Mesenchymal stem cell (in vitro differentiated cells and primary cell): ENCODE measurements around the gene EMC1.

ENCODE experiments used
- DNase-seq: peaks from one replicate; pipeline ENCODE4 v3.0.0-alpha.2; 2013
- H2AFZ ChIP-seq: one replicate; pipeline ENCODE4 v1.6.1; 2013; ENCODE audit warnings: low read depth, mild to moderate bottlenecking, control low read depth, inconsistent platforms, low read length, moderate library complexity
- H2AK5ac ChIP-seq: 2 replicates; pipeline ENCODE4 v1.6.1; 2013; ENCODE audit warnings: low read length, moderate library complexity, mild to moderate bottlenecking, inconsistent platforms; ENCODE audit not compliant: severe bottlenecking
- H2BK120ac ChIP-seq: one replicate; pipeline ENCODE4 v1.6.1; 2013; ENCODE audit warnings: low read depth, mild to moderate bottlenecking, inconsistent platforms, low read length, moderate library complexity
- H2BK12ac ChIP-seq, 2 experiments: one replicate each; pipeline ENCODE4 v1.6.1; 2013; ENCODE audit warnings: inconsistent platforms in 2 of 2, low read length in 2 of 2, mild to moderate bottlenecking in 2 of 2, moderate library complexity in 2 of 2, control low read depth in 1 of 2
- H2BK15ac ChIP-seq: one replicate; pipeline ENCODE4 v1.6.1; 2013; ENCODE audit warnings: mild to moderate bottlenecking, low read depth, inconsistent platforms; ENCODE audit not compliant: poor library complexity, severe bottlenecking
- H2BK5ac ChIP-seq: 2 replicates; pipeline ENCODE4 v1.6.1; 2013; ENCODE audit warnings: low read depth, mild to moderate bottlenecking, low read length, control low read depth, inconsistent platforms; ENCODE audit not compliant: poor library complexity, severe bottlenecking
- H3K14ac ChIP-seq, 2 experiments: one replicate each; pipeline ENCODE4 v1.6.1; 2013; ENCODE audit warnings: inconsistent platforms in 2 of 2, low read length in 2 of 2, control low read depth in 1 of 2, mild to moderate bottlenecking in 1 of 2, moderate library complexity in 1 of 2
- H3K18ac ChIP-seq, 2 experiments: one replicate each; pipeline ENCODE4 v1.6.1; 2013; ENCODE audit warnings: inconsistent platforms in 2 of 2, low read length in 2 of 2, control low read depth in 1 of 2, low read depth in 1 of 2, mild to moderate bottlenecking in 1 of 2
- H3K23ac ChIP-seq, 2 experiments: one replicate each; pipeline ENCODE4 v1.6.1; 2013; ENCODE audit warnings: inconsistent platforms in 2 of 2, low read length in 2 of 2, mild to moderate bottlenecking in 2 of 2, moderate library complexity in 2 of 2, control low read depth in 1 of 2
- H3K27ac ChIP-seq: 2 replicates; pipeline ENCODE4 v1.5.1; 2013; ENCODE audit warnings: mild to moderate bottlenecking, moderate library complexity, low read length, control low read depth, inconsistent platforms; ENCODE audit not compliant: poor library complexity, severe bottlenecking
- H3K27me3 ChIP-seq, 2 experiments: 2 replicates each; pipeline versions ENCODE4 v1.6.1 to v1.7.0; 2013; ENCODE audit warnings: low read length in 2 of 2, mild to moderate bottlenecking in 2 of 2, moderate library complexity in 2 of 2, control low read depth in 1 of 2, inconsistent platforms in 1 of 2; ENCODE audit not compliant: control insufficient read depth in 1 of 2, insufficient read depth in 1 of 2
- H3K36me3 ChIP-seq, 2 experiments: 2 replicates each; pipeline versions ENCODE4 v1.6.1 to v1.7.0; 2013; ENCODE audit warnings: low read length in 2 of 2, control low read depth in 1 of 2, inconsistent platforms in 1 of 2, low read depth in 1 of 2, mild to moderate bottlenecking in 1 of 2; ENCODE audit not compliant: insufficient read depth in 2 of 2, control insufficient read depth in 1 of 2
- H3K4ac ChIP-seq, 2 experiments: one replicate each; pipeline ENCODE4 v1.6.1; 2013; ENCODE audit warnings: inconsistent platforms in 2 of 2, low read length in 2 of 2, mild to moderate bottlenecking in 2 of 2, moderate library complexity in 2 of 2, control low read depth in 1 of 2, low read depth in 1 of 2
- H3K4me1 ChIP-seq: 2 replicates; pipeline ENCODE4 v1.6.1; 2013; ENCODE audit warnings: low read depth, low read length, control low read depth; ENCODE audit not compliant: control insufficient read depth, insufficient read depth
- H3K4me2 ChIP-seq: 2 replicates; pipeline ENCODE4 v1.6.1; 2013; ENCODE audit warnings: low read length, mild to moderate bottlenecking, inconsistent platforms; ENCODE audit not compliant: poor library complexity, severe bottlenecking
- H3K4me3 ChIP-seq, 2 experiments: 2 replicates each; pipeline versions ENCODE4 v1.5.1 to v1.7.0; 2013; ENCODE audit warnings: low read length in 2 of 2, mild to moderate bottlenecking in 2 of 2, control low read depth in 1 of 2, low read depth in 1 of 2; ENCODE audit not compliant: insufficient read depth in 1 of 2
- H3K79me1 ChIP-seq: replicated peaks from 2 replicates; pipeline ENCODE4 v1.6.1; 2013; ENCODE audit warnings: mild to moderate bottlenecking, control low read depth, low read length, inconsistent platforms; ENCODE audit not compliant: poor library complexity, severe bottlenecking
- H3K9ac ChIP-seq: 2 replicates; pipeline ENCODE4 v1.7.0; 2013; ENCODE audit warnings: mild to moderate bottlenecking, low read length, moderate library complexity
- H3K9me3 ChIP-seq: 2 replicates; pipeline ENCODE4 v1.7.0; 2013; ENCODE audit warnings: mild to moderate bottlenecking, low read length; ENCODE audit not compliant: control insufficient read depth
- H4K8ac ChIP-seq: one replicate; pipeline ENCODE4 v1.6.1; 2013; ENCODE audit warnings: inconsistent platforms, mild to moderate bottlenecking, low read length, moderate library complexity
- H4K91ac ChIP-seq: one replicate; pipeline ENCODE4 v1.6.1; 2013; ENCODE audit warnings: mild to moderate bottlenecking, low read length, inconsistent platforms
- WGBS: methylation state at CpG from one replicate; pipeline ENCODE4 v1.1.7; 2013; ENCODE audit warnings: mixed read lengths; 5-methylcytosine and 5-hydroxymethylcytosine counted together

Gene EMC1

DNA sequence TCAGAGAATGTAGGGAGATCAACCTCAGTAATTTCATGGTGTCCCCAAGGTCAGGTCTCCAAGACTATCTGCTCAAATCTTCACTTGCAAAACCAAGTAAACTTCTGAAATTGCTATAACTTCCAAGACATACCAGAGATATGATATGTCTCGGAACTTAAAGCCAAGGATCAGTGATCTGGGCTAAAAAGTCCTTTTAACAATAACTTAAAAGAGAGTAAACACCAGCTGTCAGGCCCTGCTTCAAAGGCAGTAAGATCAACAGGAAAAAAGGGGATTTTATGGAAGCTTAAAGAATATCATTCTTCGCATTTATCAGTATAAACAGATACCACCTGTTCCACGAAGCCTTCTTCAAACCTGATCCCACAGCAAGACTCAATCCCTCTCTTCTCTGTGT lies 55.0 kb downstream of the EMC1 start:
- Histone ChIP-seq H3K27ac (no peak overlapping the region), H2BK5ac (no peak overlapping the region), H4K8ac (no peak overlapping the region), H3K9me3 (no peaks in the 10 kb centered on the region), H3K36me3 (peaks cover 27 to 91% of the 10 kb centered on the region in 2 experiments), H3K79me1 (peaks cover 23% of the 10 kb centered on the region), H2BK120ac (no peak overlapping the region), H2AK5ac (no peak overlapping the region), H3K23ac (no peak overlapping the region), H2BK15ac (no peak overlapping the region), H2BK12ac (no peak overlapping the region), H3K14ac (no peak overlapping the region), H3K4me1 (no peaks in the 10 kb centered on the region), H2AFZ (no peak overlapping the region), H3K4me3 (no peak overlapping the region), H3K4me2 (no peak overlapping the region), H3K9ac (no peak overlapping the region), H4K91ac (no peak overlapping the region), H3K18ac (no peak overlapping the region), H3K4ac (no peak overlapping the region), H3K27me3 (no peaks in the 10 kb centered on the region)
- no peak for DNase-seq
- 100% methylated on average over 2 of the region's 3 CpGs for WGBS

DNA sequence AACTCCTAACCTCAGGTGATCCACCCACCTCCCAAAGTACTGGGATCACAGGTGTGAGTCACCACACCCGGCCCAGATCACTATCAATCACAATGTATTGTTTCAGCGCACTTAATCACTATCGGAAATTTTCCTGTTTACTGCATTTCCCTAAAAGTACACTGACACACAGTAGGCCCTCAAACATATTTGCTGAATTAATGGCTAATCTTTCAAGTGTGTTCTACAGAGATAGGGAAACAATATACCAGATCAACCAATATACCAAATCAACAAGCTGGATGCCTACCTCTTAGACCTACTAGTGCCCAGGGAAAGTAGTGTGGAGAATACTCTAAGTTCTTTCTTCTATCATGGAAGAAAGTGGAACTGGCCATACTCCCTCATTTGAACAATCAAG lies 58.3 kb downstream of the EMC1 start:
- no peak overlapping the region for H3K23ac ChIP-seq
- WGBS = 100% methylated on average over 3 of the region's 3 CpGs

DNA sequence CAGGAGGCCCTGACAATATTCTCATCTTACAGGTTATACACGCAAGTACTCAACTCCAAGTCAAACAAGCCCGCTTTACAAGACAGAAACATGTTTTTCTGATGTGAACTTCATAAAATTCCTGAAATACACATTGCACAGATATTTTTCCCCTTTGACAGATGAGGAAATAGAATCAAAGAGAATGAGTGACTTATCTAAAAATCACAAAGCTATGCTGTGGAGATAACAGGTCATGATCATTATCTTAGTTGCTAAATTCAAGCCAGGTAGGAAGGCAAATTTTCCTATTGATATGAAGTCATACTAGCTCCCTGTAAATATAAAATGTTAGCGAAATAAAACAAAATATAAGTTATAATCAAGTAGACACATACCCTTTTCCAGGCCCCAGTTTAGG lies 59.5 kb downstream of the EMC1 start:
- Histone ChIP-seq H3K4me1 (no peaks in the 10 kb centered on the region), H4K8ac (no peak overlapping the region), H3K27me3 (no peaks in the 10 kb centered on the region), H3K27ac (no peak overlapping the region), H3K36me3 (peaks cover 37 to 88% of the 10 kb centered on the region in 2 experiments), H3K79me1 (peaks cover 30% of the 10 kb centered on the region), H3K4me2 (no peak overlapping the region), H3K18ac (no peak overlapping the region), H2BK120ac (no peak overlapping the region), H3K4me3 (no peak overlapping the region), H2AK5ac (no peak overlapping the region), H3K9ac (no peak overlapping the region), H3K4ac (no peak overlapping the region), H2BK5ac (no peak overlapping the region), H2AFZ (no peak overlapping the region), H3K23ac (no peak overlapping the region), H2BK15ac (no peak overlapping the region), H3K9me3 (no peaks in the 10 kb centered on the region), H4K91ac (no peak overlapping the region), H2BK12ac (no peak overlapping the region), H3K14ac (no peak overlapping the region)
- DNase-seq = no peak
- WGBS = 100% methylated on average over 2 of the region's 3 CpGs

More for the DNA sequence above, 58.3 kb downstream of the EMC1 start:
- H3K4me1 ChIP-seq = no peaks in the 10 kb centered on the region
- H3K9ac ChIP-seq = no peak overlapping the region
- no peak overlapping the region for H2BK15ac ChIP-seq
- H2AK5ac ChIP-seq = no peak overlapping the region
- H3K14ac ChIP-seq = no peak overlapping the region
- no peaks in the 10 kb centered on the region for H3K27me3 ChIP-seq
- H4K8ac ChIP-seq = no peak overlapping the region
- H3K36me3 ChIP-seq = peaks cover 39 to 90% of the 10 kb centered on the region in 2 experiments
- no peak overlapping the region for H2BK12ac ChIP-seq
- H3K9me3 ChIP-seq = no peaks in the 10 kb centered on the region
- H2AFZ ChIP-seq = no peak overlapping the region
- H3K4me3 ChIP-seq = no peak overlapping the region
- no peak overlapping the region for H3K4ac ChIP-seq
- H2BK120ac ChIP-seq = no peak overlapping the region
- H3K27ac ChIP-seq = no peak overlapping the region
- H3K4me2 ChIP-seq = no peak overlapping the region
- H3K79me1 ChIP-seq = peaks cover 30% of the 10 kb centered on the region
- H3K18ac ChIP-seq = no peak overlapping the region
- DNase-seq = no peak
- no peak overlapping the region for H4K91ac ChIP-seq
- no peak overlapping the region for H2BK5ac ChIP-seq

- Histone ChIP-seq H3K9me3 (no peaks in the 10 kb centered on the region), H3K4ac (no peak overlapping the region), H3K9ac (no peak overlapping the region), H3K4me2 (no peak overlapping the region), H2BK15ac (no peak overlapping the region), H3K14ac (no peak overlapping the region), H3K36me3 (peaks cover 43 to 88% of the 10 kb centered on the region in 2 experiments), H2AFZ (no peak overlapping the region), H2BK120ac (no peak overlapping the region), H2AK5ac (no peak overlapping the region), H4K91ac (no peak overlapping the region), H3K4me1 (no peaks in the 10 kb centered on the region), H4K8ac (no peak overlapping the region), H3K27ac (no peak overlapping the region), H3K23ac (no peak overlapping the region), H3K27me3 (no peaks in the 10 kb centered on the region), H2BK12ac (no peak overlapping the region), H3K4me3 (no peak overlapping the region), H2BK5ac (no peak overlapping the region), H3K18ac (no peak overlapping the region), H3K79me1 (peaks cover 37% of the 10 kb centered on the region)
- WGBS = 97% methylated on average over 4 of the region's 4 CpGs
- DNase-seq = no peak
Observed at GRCh38 chr1:19190468-19190867, 60.9 kb downstream of the EMC1 start.
